T-helper 22 cell (primary cell): ENCODE measurements around the gene OSR1.

ENCODE experiments used
- DNase-seq: peaks from one replicate; pipeline ENCODE4 v3.0.0-alpha.2; 2020; ENCODE audit warnings: low read depth

Gene OSR1

DNA sequence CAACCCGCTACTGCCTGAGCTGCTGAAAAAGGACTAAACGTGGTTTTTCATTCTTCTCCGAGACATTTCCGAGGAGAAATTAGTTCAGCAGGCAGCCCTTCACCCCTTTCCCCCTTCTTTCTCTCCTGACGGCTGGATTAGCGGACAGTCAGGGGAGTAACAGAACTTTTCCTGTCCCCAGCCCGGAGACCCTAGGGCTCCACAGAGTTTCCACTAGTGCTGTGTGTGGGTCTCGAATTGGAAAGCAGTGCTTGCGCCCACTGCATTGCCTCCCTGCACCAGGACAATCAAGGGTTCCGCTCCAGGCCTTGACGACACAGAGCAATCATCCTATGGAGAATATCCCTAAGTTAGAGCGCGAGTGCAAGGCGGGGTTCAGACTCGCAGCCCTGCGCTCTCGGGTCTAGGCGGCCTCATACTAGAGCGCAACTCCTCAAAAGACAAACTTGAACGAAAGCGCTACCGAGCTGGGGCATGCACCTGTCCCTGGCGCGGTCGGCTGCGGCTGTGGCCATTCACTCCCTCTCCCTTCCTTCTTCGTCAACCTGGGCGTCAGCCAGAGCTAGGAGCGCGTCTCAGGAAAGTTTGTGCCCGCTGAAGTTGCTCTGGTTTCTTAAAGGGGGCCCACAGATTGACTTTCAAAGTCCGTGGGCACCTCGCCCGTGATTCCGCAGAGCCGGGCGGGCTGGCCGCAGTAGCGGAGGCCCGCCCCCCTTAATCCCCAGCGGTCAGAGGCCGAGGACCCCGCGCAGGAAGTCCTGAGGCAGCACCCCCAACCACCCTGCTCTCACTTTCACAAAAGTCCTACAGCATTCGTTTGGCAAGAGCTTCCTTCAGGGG, 801 bp downstream of the OSR1 start:
- DNase-seq = no peak

GRCh38 chr2:19356545-19357401, 1.6 kb downstream of the OSR1 start:
- no peak for DNase-seq

- DNase-seq = no peak
These were observed 2.4 kb downstream of the OSR1 start for GRCh38 chr2:19355931-19356544.

DNA sequence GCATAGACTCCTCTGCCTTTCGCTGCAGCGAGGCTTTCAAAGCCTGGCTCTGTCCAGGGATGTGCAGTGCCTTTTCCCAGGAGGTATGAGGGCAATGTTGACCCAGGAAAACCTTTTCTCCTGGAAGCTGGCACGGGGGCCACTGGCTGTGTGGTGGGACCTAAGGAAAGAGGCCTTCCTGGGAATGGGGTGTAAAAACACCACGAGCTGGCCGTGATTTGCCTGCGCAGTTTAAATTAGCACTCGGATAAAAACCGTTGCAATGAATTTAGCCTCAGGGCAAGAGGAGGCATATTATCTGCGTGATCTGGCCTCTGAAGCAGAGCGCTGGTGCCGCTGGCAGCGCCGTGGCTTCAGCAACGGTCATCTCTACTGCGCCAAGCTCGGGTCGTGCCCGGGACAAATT, 3.0 kb downstream of the OSR1 start:
- no peak for DNase-seq

- DNase-seq = no peak
These were observed 3.4 kb downstream of the OSR1 start for GRCh38 chr2:19355014-19355405.

GRCh38 chr2:19353721-19354050, 4.7 kb downstream of the OSR1 start:
- no peak for DNase-seq

DNA sequence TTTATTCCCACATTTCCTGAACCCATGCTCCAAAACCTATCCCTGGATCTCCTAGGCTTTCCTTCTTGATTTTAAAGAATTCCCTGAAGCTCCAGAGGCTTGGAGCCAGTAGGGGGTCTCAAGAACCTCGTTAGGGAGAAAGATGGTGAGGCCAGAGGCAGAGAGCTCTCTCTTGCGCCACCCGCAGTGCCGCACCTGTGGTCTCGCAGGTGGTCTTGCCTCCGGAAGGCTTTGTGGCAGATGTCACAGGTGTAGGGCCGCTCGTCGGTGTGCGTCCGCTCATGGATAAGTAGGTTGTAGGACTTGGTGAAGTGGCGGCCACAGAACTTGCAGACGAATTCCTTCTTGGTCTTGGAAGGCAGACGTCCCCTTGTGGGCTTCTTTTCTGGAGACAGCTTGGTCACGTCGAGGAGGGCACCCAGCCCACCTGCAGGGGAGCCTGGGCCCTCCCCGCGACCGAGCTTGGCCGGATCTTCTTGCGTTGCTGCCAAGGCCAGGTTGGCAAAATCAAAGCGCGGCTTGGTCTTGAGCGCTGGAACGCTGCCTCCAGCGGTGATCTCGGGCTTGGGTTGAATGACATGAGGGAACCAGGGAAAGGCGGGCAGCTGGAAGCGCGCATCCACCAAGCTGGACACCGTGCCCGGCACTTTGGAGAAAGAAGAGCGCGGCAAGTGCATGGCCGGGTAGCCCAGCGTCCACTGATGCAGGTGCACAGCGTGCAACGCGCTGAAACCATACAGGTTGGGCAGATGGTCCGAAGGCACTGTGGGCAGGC, 5.3 kb downstream of the OSR1 start:
- no peak for DNase-seq

DNA sequence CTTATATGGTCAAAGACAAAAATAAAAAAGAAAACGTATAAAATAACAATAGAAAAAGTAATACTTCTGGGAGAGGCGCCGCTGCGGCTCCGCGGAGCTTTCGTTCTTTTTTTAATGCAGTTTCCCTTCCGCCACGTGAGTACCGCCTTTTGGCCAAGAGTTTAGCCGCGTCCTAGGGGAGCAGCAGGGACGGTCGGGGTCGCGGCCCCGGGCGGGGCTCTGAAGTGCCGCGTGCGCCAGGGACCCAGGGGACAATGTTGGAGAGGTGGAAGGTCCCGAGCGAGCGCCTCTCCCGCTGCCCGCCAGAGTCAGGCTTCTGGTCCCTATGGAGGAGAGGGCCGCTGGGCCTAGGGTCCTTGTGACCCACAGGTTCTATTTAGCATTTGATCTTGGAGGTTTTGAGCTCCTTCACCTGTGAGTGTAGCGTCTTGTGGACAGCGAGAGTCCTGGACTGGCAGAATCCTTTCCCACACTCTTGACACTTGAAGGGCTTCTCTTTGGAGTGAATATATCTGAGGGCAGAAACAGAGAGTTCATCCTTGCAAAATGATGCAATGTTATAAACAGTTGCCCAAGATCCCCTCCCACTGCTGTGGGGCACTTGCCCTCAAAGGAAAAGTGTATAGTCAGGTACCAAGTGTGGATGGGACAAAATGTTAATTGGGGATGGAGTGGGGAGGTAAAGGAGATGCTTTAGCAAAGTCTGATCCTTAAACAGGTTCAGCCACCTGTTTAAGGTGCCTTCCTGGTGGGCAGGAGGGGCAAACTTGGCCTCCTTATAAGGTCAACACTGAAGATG, 6.3 kb downstream of the OSR1 start:
- DNase-seq = no peak

DNA sequence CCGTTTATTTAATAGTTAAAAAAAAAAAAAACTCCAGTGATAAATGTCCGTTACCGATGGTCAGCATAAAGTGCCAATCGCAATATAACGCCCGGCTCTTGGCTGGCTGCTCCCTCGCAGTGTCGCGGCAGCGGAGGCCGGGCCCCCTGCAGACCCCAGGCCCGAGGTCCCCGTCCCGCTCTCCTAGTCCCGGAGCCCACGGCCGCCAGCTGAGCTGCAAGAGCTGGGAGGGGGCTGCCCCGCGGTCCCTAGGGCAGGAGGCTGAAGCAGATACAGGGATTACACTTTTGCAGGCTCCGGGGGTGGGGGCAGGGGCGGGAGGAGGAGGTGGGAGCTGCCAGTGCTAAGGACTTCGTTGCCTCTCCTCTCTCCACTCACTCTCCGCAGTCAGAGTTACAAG, 6.9 kb downstream of the OSR1 start:
- no peak for DNase-seq

- no peak for DNase-seq
These were observed 7.6 kb downstream of the OSR1 start for GRCh38 chr2:19350678-19351401.

DNA sequence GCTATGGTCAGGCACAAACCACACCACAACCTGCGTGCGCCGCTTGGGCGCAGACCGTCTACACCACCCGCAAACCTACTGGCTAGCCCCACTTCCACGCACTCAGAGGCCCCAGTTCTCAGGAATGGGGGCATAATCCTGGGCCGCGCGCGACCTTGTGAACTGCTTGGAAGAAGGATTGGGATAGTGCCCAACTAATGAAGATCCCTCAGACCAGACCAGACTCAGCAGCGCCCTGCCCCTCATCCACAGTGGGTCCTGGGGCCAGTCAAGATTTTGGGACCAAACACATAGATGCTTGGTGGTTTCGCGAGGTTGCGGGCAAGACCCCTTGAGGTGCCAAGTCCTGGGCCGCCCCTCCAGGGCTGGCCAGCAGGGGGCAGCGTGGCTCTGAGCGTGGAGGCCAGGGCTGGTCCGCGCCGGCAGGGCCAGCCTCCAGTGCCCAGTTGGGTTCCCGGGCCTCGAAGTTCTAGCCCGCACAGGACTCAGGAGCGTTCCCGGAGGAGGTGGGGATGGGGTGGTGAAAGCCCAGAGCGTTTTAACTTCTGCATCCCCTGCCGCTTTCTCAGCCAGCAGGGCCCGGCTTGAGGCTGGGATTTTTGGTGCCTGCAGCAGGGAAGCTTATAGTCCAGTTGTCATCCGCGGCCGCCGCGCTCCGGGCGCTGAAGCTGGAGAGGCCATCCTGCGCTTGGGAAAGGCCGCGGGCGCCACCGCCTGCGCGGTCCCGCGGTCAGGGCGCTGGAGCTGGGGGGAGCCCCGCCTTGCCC, 8.3 kb downstream of the OSR1 start:
- no peak for DNase-seq

DNA sequence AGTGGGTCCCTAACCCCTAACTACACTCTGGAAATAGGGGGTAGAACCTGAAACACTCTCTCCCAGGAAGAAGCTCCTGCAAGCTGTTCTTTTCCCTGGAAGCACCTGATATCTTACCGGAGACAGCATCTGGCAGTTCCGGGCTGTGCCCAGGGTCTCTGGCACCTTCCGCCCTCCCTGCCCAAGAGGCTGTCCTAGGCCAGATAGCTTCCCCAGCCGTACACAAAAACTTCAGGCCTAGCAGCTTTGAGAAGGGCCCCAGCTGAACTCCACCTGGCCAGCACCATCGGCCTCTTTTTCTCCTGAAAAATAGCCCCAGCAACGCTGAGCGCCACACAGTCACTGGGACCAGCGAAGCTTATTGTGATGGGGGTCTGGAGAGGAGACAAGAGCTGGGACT, 9.7 kb downstream of the OSR1 start:
- DNase-seq = no peak

GRCh38 chr2:19347619-19348562, 10.5 kb downstream of the OSR1 start:
- peak; percentile 89 for DNase-seq

DNA sequence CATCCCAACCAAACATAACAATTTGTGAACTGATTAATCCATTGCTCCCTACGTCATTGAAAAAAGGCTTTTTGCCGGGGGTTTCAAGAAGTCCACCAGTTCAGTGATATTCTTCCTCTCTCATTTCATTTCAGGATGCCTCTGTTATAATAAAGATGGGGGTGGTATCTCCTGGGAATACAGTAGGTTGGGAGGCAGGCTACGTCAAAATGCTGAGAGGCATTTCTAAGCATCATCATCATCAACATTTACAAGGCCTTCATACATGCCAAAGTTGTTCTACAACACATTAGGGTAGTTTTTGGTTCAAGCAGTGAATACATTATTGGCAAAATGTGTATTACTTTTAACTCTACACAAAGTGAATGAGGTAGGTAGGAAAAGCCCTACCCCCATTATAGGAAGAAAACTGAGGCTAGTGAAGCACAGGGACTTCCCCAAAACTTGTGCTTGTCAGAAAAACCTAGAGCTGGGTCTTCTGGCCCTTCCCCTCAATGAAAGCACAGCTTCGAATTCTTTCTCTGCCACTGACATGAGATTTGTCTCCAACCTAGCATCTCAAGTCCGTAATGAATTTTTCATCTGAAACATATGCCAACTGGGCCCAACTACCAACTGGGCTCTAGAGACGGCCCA, 11.3 kb downstream of the OSR1 start:
- no peak for DNase-seq

DNA sequence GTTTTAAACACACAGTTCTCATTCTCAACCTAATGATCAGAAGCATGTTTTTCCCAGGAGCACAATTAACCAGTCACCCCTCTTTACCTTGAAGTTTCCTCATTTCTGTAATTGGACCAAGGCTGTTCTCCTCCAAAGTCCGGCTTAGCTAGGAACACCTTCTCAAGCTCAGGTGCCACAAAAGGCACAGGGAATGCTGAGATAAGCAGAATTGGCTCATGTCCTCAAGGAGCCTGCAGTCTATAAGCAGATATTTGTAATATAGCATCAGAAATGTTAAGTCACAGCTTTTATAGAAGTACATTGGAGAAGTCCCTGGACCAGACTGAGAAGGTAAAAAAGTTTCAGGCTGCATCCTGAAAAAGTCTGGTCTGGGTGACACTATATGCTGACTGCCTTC, 20.7 kb downstream of the OSR1 start:
- no peak for DNase-seq

DNA sequence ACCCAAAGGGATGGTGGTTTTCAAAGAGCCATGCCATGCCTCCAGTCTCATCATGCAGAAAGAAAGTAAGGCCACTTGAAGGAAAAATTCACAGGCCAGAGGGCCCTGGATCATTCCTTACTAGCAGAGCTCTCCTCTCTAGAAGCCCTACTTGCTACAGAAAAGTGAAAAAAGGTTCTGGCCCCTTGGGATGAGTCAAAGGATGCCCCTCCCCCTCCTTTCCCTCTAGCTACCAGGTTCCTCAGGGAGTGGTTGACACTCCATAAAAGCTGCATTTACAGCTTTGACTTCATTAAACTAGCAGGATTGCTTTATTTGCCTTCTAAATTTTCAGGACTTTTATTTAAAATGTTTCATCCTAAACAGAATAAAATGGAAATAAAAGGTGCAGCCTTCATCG, 21.2 kb downstream of the OSR1 start:
- DNase-seq = no peak

GRCh38 chr2:19336781-19337180, 21.6 kb downstream of the OSR1 start:
- no peak for DNase-seq

DNA sequence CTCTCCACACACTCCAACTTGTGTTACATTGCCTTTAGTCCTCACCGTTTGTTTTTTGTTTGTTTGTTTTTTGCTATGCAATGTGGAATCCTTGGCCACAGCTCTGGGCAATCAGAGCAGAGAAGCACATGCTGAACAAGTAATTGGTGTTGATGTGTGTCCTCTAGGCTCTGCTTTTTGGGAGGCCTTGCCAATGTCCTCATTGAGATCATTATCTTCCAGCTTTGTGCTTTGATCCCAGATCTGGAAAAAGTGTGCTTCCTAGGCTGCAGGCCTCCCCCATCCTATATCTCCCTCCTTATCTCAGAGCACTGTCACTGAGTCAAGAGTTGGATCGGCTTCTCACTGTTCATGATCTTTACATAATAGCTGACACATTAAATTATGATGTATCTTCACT, 25.9 kb downstream of the OSR1 start:
- DNase-seq = no peak
